NCI-H2196 (cell line): ENCODE data around the gene IL6.
A peak's percentile ranks its signal among the peaks of the same experiment; 100 is the strongest.

Experiments used
- DNase-seq: peaks from one replicate; lab custom pipeline; 2025; ENCODE audit not compliant: unreplicated experiment; lab: John Stamatoyannopoulos, UW

The IL6 gene

GRCh38 chr7:22726345-22726906 is 574 bp upstream of the IL6 start:
- DNase-seq = peak; percentile 3

DNA sequence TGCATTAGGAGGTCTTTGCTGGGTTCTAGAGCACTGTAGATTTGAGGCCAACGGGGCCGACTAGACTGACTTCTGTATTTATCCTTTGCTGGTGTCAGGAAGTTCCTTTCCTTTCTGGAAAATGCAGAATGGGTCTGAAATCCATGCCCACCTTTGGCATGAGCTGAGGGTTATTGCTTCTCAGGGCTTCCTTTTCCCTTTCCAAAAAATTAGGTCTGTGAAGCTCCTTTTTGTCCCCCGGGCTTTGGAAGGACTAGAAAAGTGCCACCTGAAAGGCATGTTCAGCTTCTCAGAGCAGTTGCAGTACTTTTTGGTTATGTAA is 675 bp downstream of the IL6 start:
- DNase-seq = no peak

- peak; percentile 2 for DNase-seq
Measured at GRCh38 chr7:22728401-22729029, 1.5 kb downstream of the IL6 start.

DNA sequence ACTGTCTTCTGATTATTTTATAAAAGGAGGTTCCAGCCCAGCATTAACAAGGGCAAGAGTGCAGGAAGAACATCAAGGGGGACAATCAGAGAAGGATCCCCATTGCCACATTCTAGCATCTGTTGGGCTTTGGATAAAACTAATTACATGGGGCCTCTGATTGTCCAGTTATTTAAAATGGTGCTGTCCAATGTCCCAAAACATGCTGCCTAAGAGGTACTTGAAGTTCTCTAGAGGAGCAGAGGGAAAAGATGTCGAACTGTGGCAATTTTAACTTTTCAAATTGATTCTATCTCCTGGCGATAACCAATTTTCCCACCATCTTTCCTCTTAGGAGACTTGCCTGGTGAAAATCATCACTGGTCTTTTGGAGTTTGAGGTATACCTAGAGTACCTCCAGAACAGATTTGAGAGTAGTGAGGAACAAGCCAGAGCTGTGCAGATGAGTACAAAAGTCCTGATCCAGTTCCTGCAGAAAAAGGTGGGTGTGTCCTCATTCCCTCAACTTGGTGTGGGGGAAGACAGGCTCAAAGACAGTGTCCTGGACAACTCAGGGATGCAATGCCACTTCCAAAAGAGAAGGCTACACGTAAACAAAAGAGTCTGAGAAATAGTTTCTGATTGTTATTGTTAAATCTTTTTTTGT is 2.3 kb downstream of the IL6 start:
- no peak for DNase-seq

DNA sequence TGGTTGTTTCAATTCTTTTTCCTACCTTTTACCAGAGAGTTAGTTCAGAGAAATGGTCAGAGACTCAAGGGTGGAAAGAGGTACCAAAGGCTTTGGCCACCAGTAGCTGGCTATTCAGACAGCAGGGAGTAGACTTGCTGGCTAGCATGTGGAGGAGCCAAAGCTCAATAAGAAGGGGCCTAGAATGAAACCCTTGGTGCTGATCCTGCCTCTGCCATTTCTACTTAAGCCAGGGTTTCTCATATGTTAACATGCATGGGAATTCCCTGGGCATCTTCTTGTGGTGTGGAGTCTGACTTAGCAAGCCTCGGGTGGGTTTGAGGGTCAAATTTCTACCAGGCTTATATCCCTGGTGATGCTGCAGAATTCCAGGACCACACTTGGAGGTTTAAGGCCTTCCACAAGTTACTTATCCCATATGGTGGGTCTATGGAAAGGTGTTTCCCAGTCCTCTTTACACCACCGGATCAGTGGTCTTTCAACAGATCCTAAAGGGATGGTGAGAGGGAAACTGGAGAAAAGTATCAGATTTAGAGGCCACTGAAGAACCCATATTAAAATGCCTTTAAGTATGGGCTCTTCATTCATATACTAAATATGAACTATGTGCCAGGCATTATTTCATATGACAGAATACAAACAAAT is 3.2 kb downstream of the IL6 start:
- DNase-seq = no peak

- no peak for DNase-seq
Measured at GRCh38 chr7:22730921-22731654, 4.1 kb downstream of the IL6 start.

- DNase-seq = no peak
Measured at GRCh38 chr7:22731766-22732165, 4.8 kb downstream of the IL6 start.

DNA sequence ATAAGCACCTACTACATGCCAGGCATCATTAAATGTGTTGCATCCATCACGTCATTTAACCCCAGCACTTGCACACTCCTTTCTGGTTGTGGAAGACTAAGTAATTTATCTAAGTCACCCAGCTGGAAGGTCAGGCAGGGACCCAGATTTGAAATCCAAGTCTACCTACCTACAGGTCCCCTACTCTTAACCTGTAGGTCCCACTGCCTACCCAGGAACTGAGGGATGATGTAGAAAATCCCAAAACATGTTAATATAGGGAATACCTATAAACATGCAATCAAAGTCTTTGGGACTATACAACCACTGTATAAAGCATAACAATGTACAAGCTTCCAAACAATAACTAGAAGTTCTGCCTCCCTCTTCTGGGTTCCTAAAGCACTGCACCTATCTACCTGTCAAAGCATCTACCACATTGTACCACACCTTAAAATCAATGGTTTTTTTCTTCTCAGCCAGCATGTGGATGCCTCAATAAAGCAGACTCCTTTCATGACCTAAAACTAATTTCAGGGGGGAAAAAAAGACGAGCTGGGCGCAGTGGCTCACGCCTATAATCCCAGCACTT is 5.6 kb downstream of the IL6 start:
- DNase-seq = no peak

DNA sequence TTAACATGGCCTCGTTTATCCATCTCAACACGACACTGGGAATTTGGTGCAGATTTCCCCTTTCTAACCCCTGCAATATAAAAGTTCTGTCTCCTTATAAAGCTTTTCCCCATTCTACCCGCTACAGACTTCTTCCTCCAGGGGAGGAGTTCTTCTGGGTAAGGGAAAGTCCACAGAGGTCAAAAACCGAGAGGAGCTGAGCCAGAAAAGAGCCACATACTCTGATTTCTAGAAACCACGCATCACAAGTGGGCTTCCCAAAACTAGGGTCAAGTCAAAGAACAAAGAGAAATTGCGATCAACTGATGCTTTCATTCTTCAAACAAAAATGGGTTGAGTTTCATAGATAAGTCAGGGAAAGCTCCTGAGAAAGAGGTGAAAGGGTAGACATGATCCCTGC is 6.8 kb downstream of the IL6 start:
- no peak for DNase-seq

GRCh38 chr7:22743014-22743413 is 16.0 kb downstream of the IL6 start:
- no peak for DNase-seq

DNA sequence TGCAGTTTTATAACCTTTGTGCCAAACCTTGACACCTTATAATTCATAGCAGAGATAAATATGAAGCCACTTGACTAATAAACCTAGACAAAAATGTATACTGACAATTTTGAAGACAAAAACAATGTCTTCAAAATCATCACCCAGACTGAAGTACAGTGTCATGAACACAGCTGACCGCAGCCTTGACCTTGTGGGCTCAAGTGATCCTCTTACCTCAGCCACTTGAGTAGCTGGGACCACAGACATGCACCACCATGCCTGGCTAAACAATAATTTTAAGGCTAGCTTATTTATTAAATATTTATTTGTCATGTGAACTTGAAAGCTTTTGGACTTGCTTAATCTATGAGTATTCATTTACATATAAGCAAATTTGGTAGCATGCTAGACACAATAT is 24.3 kb downstream of the IL6 start:
- no peak for DNase-seq

- DNase-seq = no peak
Measured at GRCh38 chr7:22757338-22757994, 30.5 kb downstream of the IL6 start.

DNA sequence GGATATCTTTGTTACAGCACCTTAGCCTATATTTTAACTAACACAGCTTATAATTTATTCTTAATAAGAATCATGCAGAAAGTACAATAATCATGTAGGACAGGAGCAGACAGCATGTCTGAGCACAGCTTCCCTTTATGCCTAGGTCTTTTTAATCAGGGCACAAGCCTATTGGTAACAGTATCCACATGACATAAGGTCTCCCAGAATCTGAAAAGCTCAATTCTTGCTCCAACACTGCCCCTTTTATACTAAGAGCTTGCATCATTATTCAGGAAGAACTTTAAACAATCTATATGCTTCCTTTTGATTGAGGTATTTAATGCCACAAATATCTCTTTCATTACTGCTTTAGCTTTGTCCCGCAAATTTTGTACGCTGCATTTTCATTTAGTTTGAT is 31.6 kb downstream of the IL6 start:
- no peak for DNase-seq

DNA sequence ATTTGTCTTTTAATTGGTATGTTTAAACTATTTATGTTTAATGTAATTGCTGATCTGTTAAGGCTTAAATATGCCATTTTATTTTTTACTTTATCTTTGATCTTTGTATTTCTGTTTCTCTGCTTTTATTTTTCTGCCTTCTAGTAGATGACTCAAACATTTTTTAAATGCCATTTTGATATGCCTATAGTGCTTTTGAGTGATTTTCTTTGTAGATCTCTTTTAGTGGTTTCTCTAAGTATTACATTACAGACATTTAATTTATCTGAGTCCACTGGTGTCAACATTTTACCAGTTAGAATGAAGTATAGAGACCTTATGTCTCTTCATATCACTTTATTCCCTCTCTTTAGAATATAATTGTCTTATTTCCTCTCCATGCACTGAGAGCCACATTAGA is 32.7 kb downstream of the IL6 start:
- DNase-seq = no peak

DNA sequence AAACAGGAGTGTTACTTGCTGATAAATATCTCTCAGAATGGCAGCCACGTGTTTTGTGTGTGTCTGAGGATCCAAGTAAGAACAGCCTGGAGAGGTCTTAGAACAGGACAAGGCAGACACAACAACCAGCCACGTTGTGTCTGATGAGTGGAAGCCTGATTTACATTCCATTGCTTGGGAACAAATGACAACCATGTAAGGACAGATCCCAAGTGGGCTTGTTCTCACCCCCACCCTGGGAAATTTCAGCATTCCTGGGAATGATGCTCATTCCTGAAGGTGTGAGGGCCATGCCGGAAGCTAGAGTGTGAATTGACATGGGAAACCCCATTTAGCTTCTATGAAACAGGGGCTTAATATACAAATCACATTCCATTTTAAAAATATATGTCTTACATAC is 35.9 kb downstream of the IL6 start:
- no peak for DNase-seq

DNA sequence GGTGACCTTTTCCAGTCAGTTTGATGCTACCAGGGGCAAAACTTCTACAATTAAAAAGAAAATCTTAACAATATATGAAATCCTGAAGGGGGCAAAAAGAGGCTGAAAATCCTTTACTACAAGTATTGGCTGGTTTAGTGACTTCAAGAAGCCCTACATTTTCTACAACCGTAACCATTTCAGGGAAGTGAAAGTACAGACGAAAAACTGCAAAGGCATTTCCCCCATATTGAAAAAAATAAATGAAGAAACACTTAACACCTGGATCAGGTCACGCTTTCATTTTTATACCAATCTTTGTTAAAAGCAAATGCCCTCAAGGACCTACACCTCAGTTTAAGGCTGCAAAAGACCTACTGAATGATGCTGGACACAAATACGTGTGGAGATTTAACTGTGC is 38.6 kb downstream of the IL6 start:
- DNase-seq = no peak

- no peak for DNase-seq
Measured at GRCh38 chr7:22771194-22771871, 44.3 kb downstream of the IL6 start.

GRCh38 chr7:22771872-22772228 is 44.9 kb downstream of the IL6 start:
- no peak for DNase-seq

DNA sequence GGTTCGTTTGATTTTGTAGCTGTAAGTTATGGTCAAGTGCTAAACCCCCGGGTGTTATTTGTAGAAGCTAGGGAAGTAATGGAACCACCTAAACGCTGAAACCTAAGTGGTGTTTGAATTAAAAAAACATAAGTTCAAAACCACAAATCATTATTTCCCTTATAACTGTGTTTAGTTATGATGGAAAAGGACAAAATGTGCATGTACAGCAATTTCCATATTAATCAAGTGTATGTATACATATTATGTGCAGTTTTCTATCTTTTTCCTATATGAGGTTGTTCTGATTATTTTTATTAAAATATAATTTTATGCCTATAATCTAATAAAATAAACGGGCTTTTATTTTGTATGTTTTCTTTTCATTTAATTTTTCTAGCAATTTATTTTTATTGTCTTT is 45.9 kb downstream of the IL6 start:
- DNase-seq = no peak

DNA sequence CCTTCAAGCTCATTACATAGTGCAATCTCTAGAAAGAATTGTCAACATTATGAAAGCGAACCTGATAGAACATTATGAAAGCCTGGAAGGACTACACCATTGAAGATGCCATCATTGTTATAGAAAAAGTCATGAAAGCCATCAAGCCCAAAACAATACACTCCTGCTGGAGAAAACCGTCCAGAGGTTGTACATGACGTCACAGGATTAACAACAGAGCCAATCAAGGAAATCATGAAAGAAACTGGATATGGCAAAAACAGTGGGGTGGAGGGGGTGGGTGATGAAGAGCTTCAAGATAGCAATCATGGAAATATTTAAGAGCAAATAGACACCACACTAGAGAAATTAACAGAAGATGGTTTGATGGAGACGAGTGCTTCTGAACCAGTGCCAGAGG is 50.0 kb downstream of the IL6 start:
- DNase-seq = no peak
